Stimulated activated naive B cell treated with anti-CD40 and anti-IgM and Interleukin-4, amounts not matched to agents 10 μg/mL and 1 μg/mL and 100 μg/mL, for 72 hours (primary cell): ENCODE results near the gene LGR5.
"Not testable (repeated sequence)": the region's sequence is repeated elsewhere in the genome, so short reads cannot be mapped to it uniquely, and the experiment has no call there.

Source experiments
- ATAC-seq, 2 donors: fragments of 150-1000 bp; cut with Tn5 transposase; replicated peaks; 2 replicates each; pipeline ENCODE4 v1.10.0; 2021; ENCODE audit warnings: moderate library complexity in 1 of 2
- DNase-seq: peaks from one replicate; pipeline ENCODE4 v3.0.0; 2021
- H3K27ac Mint-ChIP-seq: one replicate; pipeline ENCODE4 v1.8.0; 2022; ENCODE audit warnings: mild to moderate bottlenecking, mixed read lengths
- H3K27me3 Mint-ChIP-seq, 2 donors: one replicate each; pipeline ENCODE4 v1.8.0; 2022; ENCODE audit warnings: mixed read lengths in 2 of 2
- H3K36me3 Mint-ChIP-seq, 2 donors: one replicate each; pipeline ENCODE4 v1.8.0; 2022; ENCODE audit warnings: mixed read lengths in 2 of 2, mild to moderate bottlenecking in 1 of 2
- H3K4me1 Mint-ChIP-seq, 2 donors: one replicate each; pipeline ENCODE4 v1.8.0; 2022; ENCODE audit warnings: mixed read lengths in 2 of 2, mild to moderate bottlenecking in 1 of 2
- H3K4me3 Mint-ChIP-seq, 2 donors: one replicate each; pipeline ENCODE4 v1.8.0; 2022; ENCODE audit warnings: mild to moderate bottlenecking in 2 of 2, mixed read lengths in 2 of 2, moderate library complexity in 1 of 2
- H3K9me3 Mint-ChIP-seq, 2 donors: one replicate each; pipeline ENCODE4 v1.8.0; 2022; ENCODE audit warnings: mixed read lengths in 2 of 2, mild to moderate bottlenecking in 1 of 2

The LGR5 gene

DNA sequence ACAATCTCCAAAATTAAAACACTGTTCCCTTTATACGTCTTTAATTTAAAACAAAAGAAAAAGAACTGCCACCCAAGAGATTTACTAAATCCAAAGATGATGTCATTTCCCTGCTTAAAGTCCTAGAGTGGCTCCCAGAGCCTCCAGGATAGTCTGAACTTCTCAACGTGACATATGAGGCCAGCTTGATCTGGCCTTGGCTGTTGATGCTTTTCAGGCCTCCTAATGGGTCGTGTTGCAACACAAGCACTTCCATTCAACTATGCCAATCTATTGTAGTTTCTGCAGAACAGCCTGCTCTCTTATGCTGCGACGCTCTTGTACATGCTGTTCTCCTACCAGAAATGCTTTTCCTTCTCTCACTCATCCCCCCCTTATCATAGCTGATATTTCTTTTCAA is 35.7 kb downstream of the LGR5 start:
- H3K27ac Mint-ChIP-seq = no peak overlapping the region

GRCh38 chr12:71476513-71476912 is 36.9 kb downstream of the LGR5 start:
- H3K4me1 Mint-ChIP-seq = no peaks in the 10 kb centered on the region
- no peak overlapping the region for H3K27ac Mint-ChIP-seq
- H3K27me3 Mint-ChIP-seq = peaks cover 0 to 6% of the 10 kb centered on the region in 2 donors
- DNase-seq (no peak), ATAC-seq (no peak)
- H3K9me3 Mint-ChIP-seq = no peaks in the 10 kb centered on the region
- H3K4me3 Mint-ChIP-seq = no peak overlapping the region
- H3K36me3 Mint-ChIP-seq = no peaks in the 10 kb centered on the region

More for the DNA sequence above, 35.7 kb downstream of the LGR5 start:
- no peaks in the 10 kb centered on the region for H3K36me3 Mint-ChIP-seq
- no peak for DNase-seq
- H3K4me1 Mint-ChIP-seq = no peaks in the 10 kb centered on the region
- peaks cover 0 to 10% of the 10 kb centered on the region in 2 donors for H3K27me3 Mint-ChIP-seq
- H3K9me3 Mint-ChIP-seq = no peaks in the 10 kb centered on the region
- ATAC-seq = no peak
- no peak overlapping the region for H3K4me3 Mint-ChIP-seq

DNA sequence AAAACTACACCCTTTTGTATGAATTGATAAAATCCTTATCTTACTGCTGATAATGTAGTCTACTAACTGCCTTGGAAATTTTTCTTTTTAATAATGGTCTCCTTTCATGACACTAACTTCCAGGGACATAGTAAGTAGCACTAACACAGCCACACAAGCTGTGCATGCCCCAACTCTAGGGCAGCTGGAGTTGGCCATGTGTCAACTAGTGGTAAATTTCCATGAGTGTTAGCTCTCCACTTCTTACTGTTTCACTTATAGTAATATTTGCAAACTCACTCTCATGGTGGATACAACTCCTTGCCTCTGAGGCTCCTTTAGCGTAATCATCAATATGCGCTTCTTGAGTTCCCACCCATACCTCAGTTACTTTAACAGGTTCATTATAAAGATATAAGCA is 38.0 kb downstream of the LGR5 start:
- Mint-ChIP-seq H3K9me3 (no peaks in the 10 kb centered on the region), H3K4me3 (no peak overlapping the region), H3K27me3 (peaks cover 0 to 6% of the 10 kb centered on the region in 2 donors), H3K27ac (no peak overlapping the region), H3K4me1 (no peaks in the 10 kb centered on the region), H3K36me3 (no peaks in the 10 kb centered on the region)
- no peak for ATAC-seq
- DNase-seq = no peak

GRCh38 chr12:71478270-71478669 is 38.7 kb downstream of the LGR5 start:
- Mint-ChIP-seq H3K27ac (no peak overlapping the region), H3K9me3 (no peaks in the 10 kb centered on the region), H3K27me3 (peaks cover 0 to 6% of the 10 kb centered on the region in 2 donors), H3K4me3 (no peak overlapping the region), H3K36me3 (no peaks in the 10 kb centered on the region), H3K4me1 (no peaks in the 10 kb centered on the region)
- no peak for DNase-seq
- ATAC-seq = no peak

DNA sequence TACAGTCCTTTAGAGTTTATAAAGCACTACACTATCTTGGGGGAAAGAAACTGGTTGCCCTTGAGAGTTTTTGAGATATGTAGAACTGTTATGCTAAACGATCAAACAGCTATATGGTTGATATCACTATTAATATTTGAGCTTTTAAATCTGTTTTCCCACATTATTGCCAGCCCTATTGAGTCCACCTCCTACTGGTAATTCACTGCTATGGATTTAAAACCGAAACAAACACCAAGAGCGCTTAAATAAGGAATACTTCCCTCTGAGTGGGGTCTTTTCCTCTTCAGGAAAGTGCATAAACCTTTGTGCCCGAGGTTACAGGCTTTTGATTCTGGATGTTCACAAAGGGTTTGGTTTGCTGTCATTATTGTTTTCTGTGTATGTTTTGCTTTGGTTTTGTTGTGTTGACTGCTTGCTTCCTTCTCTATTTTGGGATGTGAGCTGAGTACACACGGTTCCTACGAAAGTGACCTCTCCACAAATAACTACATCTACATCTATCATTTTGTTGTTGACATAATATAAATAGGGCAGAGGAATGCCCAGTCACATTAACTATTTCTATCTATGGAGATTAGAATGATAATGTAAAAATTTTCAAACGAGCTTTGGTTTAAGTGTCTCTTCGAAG is 44.8 kb downstream of the LGR5 start:
- Mint-ChIP-seq H3K4me1 (no peaks in the 10 kb centered on the region), H3K27me3 (peaks cover 0 to 4% of the 10 kb centered on the region in 2 donors), H3K4me3 (no peak overlapping the region), H3K36me3 (no peaks in the 10 kb centered on the region), H3K27ac (no peak overlapping the region), H3K9me3 (no peaks in the 10 kb centered on the region)
- DNase-seq = no peak
- no peak for ATAC-seq

GRCh38 chr12:71490844-71491243 is 51.2 kb downstream of the LGR5 start:
- H3K4me3 Mint-ChIP-seq, DNase-seq, ATAC-seq, H3K36me3 Mint-ChIP-seq, H3K27ac Mint-ChIP-seq, H3K27me3 Mint-ChIP-seq, H3K4me1 Mint-ChIP-seq: not testable (repeated sequence)
- H3K9me3 Mint-ChIP-seq = peaks cover 10 to 11% of the 10 kb centered on the region in 2 donors

- peaks cover 11 to 13% of the 10 kb centered on the region in 2 donors for H3K9me3 Mint-ChIP-seq
- no peak for ATAC-seq
Observed at GRCh38 chr12:71492604-71493003, 53.0 kb downstream of the LGR5 start.

GRCh38 chr12:71499834-71500233 is 60.2 kb downstream of the LGR5 start:
- Mint-ChIP-seq H3K27me3 (peaks cover 0 to 3% of the 10 kb centered on the region in 2 donors), H3K27ac (no peak overlapping the region), H3K9me3 (peaks cover 2 to 3% of the 10 kb centered on the region in 2 donors), H3K4me1 (peaks cover 9 to 15% of the 10 kb centered on the region in 2 donors), H3K4me3 (no peak overlapping the region), H3K36me3 (peaks cover 0 to 2% of the 10 kb centered on the region in 2 donors)
- DNase-seq = no peak
- no peak for ATAC-seq

More at GRCh38 chr12:71492604-71493003, 53.0 kb downstream of the LGR5 start:
- H3K4me3 Mint-ChIP-seq = no peak overlapping the region
- DNase-seq = no peak
- peaks cover 0 to 3% of the 10 kb centered on the region in 2 donors for H3K27me3 Mint-ChIP-seq
- peaks cover 0 to 2% of the 10 kb centered on the region in 2 donors for H3K4me1 Mint-ChIP-seq
- H3K36me3 Mint-ChIP-seq = peaks cover 3 to 8% of the 10 kb centered on the region in 2 donors
- no peak overlapping the region for H3K27ac Mint-ChIP-seq

GRCh38 chr12:71503579-71504391 is 64.2 kb downstream of the LGR5 start:
- ATAC-seq (peak; percentile 57 to 58), DNase-seq (no peak)
- H3K36me3 Mint-ChIP-seq = no peaks in the 10 kb centered on the region
- H3K4me1 Mint-ChIP-seq = peaks cover 7 to 15% of the 10 kb centered on the region in 2 donors
- H3K27ac Mint-ChIP-seq = peak overlapping the region; percentile 21
- H3K9me3 Mint-ChIP-seq = no peaks in the 10 kb centered on the region
- H3K4me3 Mint-ChIP-seq = peak overlapping the region in 1 of 2 donors; percentile 31
- no peaks in the 10 kb centered on the region for H3K27me3 Mint-ChIP-seq

- H3K36me3 Mint-ChIP-seq = no peaks in the 10 kb centered on the region
- H3K27ac Mint-ChIP-seq = peak overlapping the region; percentile 6
- H3K9me3 Mint-ChIP-seq = no peaks in the 10 kb centered on the region
- no peak overlapping the region for H3K4me3 Mint-ChIP-seq
- no peaks in the 10 kb centered on the region for H3K27me3 Mint-ChIP-seq
- DNase-seq (no peak), ATAC-seq (no peak)
- peaks cover 7 to 15% of the 10 kb centered on the region in 2 donors for H3K4me1 Mint-ChIP-seq
Observed at GRCh38 chr12:71504476-71504875, 64.9 kb downstream of the LGR5 start.

DNA sequence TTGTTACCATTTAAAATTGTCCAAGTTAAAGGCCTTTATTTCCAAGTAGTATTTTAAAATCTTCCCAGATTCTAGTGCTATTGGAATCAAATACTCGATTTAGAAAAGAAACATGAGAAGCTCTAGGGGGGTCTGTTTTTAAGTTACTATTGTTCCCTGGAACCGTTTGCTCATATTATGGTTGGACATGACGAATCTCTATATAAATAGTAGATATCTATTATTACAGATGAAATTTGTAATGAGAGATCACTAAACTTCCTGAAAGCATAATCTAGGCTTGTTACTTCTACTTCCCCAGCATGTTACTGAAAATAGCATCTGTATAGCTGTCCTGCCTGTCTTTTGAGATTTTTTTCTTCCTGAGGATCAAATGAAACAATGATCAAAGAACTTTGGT is 70.1 kb downstream of the LGR5 start:
- Mint-ChIP-seq H3K4me1 (peaks cover 0 to 1% of the 10 kb centered on the region in 2 donors), H3K36me3 (no peaks in the 10 kb centered on the region), H3K9me3 (no peaks in the 10 kb centered on the region), H3K4me3 (no peak overlapping the region), H3K27ac (no peak overlapping the region), H3K27me3 (peaks cover 4 to 6% of the 10 kb centered on the region in 2 donors)
- ATAC-seq (no peak), DNase-seq (no peak)

GRCh38 chr12:71517145-71517846 is 77.7 kb downstream of the LGR5 start:
- no peak for DNase-seq
- Mint-ChIP-seq H3K4me1 (peaks cover 0 to 5% of the 10 kb centered on the region in 2 donors), H3K27me3 (peaks cover 7 to 13% of the 10 kb centered on the region in 2 donors), H3K27ac (no peak overlapping the region), H3K4me3 (no peak overlapping the region), H3K36me3 (no peaks in the 10 kb centered on the region), H3K9me3 (peaks cover 3 to 4% of the 10 kb centered on the region in 2 donors)
- ATAC-seq = peak in 1 of 2 donors; percentile 59

- Mint-ChIP-seq H3K9me3 (peaks cover 3 to 4% of the 10 kb centered on the region in 2 donors), H3K4me1 (peaks cover 0 to 7% of the 10 kb centered on the region in 2 donors), H3K4me3 (no peak overlapping the region), H3K27me3 (peaks cover 3 to 11% of the 10 kb centered on the region in 2 donors), H3K27ac (no peak overlapping the region), H3K36me3 (no peaks in the 10 kb centered on the region)
- no peak for ATAC-seq
- no peak for DNase-seq
Observed at GRCh38 chr12:71521125-71521524, 81.5 kb downstream of the LGR5 start.

GRCh38 chr12:71524626-71525025 is 85.0 kb downstream of the LGR5 start:
- Mint-ChIP-seq H3K4me1 (peaks cover 0 to 2% of the 10 kb centered on the region in 2 donors), H3K27ac (no peak overlapping the region)

More at GRCh38 chr12:71524626-71525025, 85.0 kb downstream of the LGR5 start:
- Mint-ChIP-seq H3K27me3 (peaks cover 0 to 11% of the 10 kb centered on the region in 2 donors), H3K36me3 (no peaks in the 10 kb centered on the region), H3K9me3 (peaks cover 0 to 4% of the 10 kb centered on the region in 2 donors), H3K4me3 (no peak overlapping the region)
- DNase-seq (no peak), ATAC-seq (no peak)
